COLO668 (cell line): ENCODE data around the gene KCTD20.
"Not testable (repeated sequence)": the region's sequence is repeated elsewhere in the genome, so short reads cannot be mapped to it uniquely, and the experiment has no call there.

Experiments used
- DNase-seq: peaks from one replicate; lab custom pipeline; 2025; ENCODE audit not compliant: unreplicated experiment; lab: John Stamatoyannopoulos, UW

KCTD20 gene

DNA sequence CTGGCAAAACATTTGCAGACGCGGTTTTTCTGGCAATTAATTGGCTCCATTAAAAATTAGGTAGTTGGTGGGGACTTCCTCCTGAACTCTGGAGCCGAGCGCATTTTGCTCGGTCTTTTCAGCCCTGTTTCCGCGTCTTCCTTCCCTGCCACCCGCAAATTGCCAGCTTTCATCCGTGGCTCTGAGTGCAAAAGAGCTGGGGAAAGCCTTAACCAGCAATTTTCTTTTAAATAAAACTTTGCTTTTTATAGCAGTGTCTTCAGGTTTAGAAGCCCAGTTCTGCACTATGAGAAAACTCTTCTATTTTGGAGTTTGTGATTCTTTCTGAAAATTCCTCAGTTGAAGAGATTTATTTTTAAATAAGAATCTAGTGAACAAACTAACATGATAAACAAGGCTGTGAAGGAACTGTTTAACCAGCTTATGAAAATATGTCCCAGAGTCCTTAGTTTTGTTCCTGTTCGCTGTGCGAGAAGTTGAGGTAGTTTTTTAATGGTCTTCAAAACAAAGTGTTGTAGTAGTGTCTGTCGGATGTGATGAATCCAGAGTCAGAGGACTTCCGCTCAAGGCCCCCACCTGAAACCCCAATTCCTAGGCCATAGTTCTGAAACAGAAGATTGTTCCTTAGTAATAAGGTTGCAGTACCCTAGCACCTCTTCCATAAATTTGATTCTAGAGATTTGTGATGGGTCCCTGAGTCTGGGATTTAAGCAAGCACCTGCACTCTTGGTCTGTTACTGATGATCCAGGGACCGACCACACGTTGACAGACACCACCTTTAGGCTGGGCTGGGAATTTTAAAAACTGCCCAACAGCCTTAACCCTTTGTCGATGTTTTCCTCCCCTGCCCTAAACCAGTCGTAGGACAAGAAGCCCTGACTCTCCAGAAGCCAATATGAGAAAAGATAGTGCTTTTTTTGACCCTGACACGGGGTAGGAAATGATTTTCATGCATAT, 950 bp downstream of the KCTD20 start:
- DNase-seq, result peak; percentile 18

DNA sequence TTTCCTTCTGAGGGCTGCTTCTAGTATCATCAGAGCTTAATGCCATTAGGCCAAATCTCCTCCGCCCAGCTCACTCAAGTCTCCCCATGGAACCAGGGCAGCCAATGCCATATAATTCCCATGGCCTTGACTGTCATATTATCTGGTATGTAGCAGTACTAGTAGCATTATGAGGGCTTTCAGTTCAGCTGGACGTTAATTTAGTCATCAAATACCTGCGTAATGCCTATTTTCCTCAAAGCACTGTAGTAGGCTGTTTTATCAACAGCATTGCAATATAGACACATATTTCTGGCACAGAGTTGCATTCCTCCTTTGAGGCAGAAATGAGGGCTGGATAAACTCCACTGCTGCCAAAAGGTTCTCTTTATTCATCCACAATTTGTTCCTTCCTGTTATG, 1.7 kb downstream of the KCTD20 start:
- no peak for DNase-seq

DNA sequence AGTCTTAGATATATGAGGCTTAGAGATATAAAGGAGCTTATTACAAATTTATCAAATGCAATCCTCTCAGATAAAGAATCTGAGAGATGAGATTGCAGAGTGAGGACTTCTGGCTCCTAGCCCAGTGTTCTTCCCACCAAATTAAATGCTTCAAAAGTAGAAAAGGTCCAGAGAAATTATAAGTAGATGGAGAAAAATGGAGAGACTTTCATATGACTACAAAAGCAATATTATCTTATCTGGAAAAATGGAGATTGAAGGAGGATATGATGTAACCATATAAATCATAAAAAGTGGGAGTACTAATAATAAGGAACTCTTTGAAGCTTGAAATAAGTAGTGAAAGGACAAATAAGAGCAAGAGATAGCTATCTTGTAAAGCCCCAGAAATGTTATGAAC, 2.8 kb downstream of the KCTD20 start:
- no peak for DNase-seq

DNA sequence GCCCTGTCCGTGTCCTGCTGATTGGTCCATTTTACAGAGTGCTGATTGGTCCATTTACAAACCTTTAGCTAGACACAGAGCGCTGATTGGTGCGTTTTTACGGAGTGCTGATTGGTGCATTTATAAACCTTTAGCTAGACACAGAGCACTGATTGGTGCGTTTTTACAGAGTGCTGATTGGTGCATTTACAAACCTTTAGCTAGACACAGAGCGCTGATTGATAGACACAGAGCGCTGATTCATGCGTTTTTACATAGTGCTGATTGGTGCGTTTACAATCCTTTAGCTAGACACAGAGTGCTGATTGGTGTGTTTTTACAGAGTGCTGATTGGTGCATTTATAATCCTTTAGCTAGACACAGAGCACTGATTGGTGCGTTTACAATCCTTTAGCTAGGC, 6.4 kb downstream of the KCTD20 start:
- not testable (repeated sequence) for DNase-seq

DNA sequence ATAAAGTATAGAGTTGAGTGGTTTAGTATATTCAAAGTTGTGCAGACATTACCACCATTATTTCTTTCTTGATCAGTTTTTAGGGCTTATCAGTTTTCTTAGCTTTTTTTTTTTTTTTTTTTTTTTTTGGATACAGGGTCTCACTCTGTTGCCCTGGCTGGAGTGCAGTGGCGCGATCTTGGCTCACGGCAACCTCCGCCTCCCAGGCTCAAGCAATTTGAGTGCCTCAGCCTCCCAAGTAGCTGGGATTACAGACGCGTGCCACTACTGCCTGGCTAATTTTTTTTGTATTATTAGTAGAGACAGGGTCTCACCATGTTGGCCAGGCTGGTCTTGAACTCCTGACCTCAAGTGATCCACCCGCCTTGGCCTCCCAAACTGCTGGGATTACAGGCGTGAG, 10.1 kb downstream of the KCTD20 start:
- DNase-seq, result not testable (repeated sequence)

DNA sequence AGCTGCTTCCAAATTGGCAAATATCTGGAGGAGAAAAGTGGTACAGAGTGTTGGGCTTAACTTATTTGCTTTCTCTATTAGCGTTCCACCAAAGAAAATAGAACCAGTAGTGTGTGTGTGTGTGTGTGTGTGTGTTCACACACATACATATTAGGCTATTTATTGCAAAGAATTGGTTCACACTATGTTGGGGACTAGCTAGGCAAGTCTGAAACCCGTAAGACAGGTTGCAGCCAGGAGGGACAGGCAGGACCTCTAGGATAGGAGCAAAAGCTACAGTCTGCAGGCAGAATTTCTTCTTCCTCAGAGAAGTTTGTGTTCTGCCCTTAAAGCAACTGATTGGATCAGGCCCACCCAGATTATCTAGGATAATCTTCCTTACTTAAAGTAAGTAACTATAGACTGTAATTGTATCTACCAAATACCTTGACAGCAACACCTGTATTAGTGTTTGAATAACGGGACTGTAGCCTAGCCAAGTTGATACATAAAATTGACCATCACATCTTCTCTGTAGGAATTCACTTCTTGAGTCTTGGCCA, 12.8 kb downstream of the KCTD20 start:
- DNase-seq, result no peak

DNA sequence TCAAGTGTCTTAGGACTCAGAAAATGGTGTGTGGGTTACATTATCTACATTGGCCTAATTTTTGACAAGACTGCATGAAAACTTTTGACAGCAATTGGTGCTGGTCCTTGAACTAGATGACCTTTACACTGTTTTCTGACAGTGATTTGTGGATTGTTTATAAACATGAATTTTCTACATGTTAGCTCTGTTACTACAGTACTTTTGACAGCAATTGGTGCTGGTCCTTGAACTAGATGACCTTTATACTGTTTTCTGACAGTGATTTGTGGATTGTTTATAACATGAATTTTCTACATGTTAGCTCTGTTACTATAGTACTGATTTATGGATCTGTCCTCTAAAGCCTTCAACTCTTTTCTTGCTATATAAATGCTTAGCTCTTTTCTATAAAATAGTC, 16.7 kb downstream of the KCTD20 start:
- no peak for DNase-seq

DNA sequence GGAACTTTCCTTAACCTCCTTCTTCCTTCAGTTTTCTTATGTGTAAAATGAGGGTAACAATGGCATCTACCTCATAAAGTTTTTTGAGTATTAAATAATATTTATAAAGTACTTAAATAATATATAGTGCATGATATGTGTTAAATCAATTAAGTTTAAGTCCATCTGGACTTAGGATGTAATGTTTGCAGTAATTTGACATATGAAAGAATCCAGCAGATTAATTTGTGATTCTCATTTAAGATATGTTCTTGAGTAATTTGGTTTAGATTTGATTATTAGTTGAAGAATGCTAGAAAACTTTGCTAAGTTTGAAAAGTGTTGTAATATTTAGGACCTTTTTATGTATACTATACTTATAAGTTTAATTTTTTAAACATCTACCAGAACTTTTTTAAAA, 18.1 kb downstream of the KCTD20 start:
- DNase-seq, result no peak

DNA sequence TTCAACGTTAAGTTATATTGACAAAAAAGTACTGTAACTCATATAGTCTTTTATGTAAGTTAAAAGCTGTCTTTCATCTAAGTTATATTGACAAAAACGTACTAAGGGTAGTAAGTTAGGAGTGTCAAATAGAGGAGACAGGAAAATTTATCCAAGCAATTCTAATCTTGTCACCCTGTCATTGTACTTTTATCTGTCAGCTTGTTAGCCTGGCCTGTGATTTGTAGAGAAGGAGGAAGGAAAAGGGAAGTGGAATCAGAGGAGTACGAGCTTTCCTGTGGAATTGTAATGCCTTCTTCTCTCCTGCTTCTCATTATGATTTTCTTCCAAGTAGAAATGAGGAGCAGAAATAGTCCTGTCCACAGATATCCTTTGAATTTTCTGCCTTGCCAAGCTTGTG, 18.8 kb downstream of the KCTD20 start:
- DNase-seq, result no peak

DNA sequence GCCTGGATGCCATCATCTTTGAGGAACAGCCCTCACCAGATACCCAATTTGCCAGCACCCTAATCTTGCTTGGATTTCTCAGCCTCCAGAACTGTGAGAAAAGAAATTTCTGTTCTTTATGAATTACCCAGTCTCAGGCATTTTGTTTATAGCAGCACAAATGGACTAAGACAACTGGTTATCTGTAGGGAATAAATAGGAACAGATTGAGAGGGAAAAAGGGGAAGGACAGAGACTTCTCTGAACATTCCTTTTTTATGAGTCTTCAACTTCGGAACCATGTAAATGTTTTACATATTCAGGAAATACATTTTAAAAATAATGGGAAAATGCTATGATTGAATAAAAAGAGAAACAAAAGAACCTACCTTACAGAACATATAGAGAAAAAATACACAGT, 20.9 kb downstream of the KCTD20 start:
- DNase-seq, result no peak

DNA sequence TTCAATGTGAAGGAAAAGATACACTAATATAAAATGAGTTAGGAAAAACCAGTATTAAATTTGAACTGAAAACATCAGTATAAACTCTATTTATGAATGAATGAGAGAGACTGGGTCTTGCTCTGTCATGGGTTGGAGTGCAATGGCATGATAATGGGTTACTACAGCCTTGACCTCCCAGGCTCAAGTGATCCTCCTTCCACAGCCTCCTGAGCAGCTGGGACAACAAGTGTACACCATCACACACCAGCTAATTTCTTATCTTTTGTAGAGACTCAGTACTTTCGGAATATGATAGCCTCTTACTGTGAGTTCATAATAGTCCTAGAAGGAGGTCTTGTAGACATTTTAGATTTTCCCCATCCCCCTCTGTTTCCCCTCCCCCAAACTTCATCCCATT, 21.4 kb downstream of the KCTD20 start:
- DNase-seq, result no peak

DNA sequence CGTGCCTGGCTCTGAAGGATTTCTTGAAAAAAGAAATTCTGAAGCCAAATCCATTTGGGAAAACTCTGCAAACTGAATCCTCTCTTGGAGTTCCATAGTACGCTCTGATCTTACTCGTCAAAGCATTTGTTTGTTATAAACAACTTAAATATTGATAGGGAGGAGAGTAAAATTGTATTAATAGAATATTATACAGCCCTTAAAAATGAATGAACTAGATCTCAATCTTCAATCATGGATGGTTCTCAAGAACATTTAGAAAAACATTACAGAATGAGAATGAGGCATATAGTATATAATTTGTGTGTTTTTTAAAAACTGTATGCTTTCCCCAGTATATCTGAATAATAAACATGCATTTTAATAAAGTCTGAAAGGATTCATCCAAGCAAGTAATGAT, 24.8 kb downstream of the KCTD20 start:
- DNase-seq, result no peak

DNA sequence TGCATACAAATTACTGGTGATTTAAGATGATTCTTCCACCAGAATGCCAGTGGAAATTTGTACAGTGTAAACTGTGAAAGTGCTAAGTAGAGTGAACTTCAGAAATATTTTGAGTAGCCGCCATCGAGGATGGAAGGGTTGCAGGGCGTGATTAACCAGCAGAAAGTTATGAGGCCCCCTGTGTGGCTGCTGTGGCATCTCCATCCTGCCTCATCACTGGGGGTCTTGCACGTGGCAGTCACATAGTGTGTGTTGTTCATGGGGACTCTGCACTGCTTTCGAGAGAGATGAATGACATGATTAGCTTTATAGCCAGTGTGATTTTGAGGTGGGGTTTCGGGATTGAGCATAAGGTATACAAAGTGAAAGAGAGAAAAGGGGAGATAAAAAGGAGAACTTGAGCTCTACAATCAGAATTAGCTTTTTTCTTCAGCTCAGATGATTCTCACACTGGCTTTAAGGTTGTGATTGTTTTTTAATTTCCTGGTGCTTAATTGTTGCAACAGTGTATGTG, 26.4 kb downstream of the KCTD20 start:
- DNase-seq, result no peak

DNA sequence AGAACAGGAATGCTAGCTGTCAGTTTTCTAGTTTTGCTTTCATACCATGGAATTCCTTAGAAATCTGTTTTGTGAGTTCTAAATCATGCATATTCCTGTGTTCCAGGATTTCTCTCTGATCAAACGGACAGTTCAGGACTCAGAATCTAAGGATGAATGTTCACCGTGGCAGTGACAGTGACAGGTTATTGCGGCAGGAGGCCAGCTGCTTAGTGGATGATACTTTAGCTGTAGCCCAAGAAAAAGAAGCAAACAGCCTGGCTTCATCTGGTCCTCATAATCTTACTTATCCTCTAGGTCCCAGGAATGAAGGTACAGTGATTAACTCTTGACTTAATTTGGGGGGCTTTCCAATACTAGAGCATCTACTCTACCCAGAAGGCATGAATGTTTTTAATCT, 27.1 kb downstream of the KCTD20 start:
- DNase-seq, result no peak

DNA sequence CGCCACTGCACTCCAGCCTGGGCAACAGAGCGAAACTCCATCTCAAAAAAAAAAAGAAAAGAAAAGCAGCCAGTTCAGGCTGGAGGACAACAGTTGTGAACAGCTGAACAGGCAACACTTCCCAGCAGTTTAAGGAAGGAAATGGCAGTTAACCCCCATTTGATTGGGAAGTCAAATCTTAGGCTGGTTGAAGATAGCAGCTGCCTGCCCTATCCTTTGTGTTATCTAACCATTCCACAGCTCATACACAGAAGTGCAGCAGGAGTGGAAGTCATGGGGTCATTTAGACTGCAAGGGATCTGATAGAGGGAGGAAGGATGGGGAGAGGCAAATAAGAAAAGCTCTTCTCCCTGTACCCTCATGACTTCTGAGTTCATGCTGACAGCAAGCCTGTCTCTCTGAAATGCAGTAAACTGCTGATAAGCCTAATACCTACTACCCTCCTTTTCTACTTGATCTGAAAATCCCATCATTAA, 35.3 kb downstream of the KCTD20 start:
- DNase-seq, result no peak

DNA sequence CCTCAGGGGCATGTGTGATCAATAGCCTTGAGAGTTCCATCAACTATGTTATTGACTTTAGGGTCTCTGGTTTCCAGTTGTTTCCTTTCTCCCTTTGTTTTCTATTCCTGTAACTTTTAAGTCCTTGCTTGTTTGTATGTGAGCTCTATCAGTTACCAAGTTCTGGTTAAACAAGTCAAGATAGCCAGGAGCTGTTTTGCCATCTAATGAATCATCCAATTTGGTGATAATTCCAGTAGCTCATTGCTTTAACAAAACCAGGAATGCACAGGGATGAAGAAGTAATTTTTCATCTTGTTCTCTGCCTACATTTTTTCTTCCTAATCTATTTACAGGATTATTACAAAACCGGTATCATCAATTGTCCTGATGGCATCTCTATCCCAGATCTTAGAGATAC, 36.5 kb downstream of the KCTD20 start:
- DNase-seq, result no peak

DNA sequence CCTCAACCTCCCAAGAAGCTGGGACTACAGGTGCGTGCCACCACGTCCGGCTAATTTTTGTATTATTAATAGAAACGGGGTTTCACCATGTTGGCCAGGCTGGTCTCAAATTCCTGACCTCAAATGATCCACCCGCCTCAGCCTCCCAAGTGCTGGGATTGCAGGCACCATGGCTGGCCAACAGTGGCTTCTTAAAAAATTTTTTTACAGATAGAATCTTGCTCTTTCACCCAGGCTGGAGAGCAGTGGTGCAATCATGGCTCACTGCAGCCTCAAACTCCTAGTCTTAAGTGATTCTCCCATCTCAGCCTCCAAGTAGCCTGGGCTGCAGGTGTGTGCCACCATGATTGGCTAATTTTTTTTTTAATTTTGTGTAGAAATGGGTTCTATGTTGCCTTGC, 40.5 kb downstream of the KCTD20 start:
- not testable (repeated sequence) for DNase-seq

DNA sequence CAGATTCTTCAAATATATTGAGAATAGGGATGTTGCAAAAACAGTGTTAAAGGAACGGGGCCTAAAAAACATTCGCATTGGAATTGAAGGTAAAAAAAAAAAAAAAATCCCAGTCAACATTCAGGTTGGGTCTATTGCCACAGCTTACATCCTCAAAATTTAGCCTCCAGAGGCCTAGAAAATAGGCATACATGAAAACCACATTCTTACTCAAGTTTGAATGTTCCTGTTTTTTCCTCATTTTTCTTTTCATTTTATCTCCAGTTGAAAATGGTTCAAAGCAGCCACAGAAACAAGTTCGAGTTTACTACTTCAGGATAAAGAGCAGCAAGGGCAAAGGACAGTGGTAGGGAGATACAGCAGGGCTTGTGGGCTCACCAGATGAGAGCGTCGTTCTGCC, 41.9 kb downstream of the KCTD20 start:
- no peak for DNase-seq

DNA sequence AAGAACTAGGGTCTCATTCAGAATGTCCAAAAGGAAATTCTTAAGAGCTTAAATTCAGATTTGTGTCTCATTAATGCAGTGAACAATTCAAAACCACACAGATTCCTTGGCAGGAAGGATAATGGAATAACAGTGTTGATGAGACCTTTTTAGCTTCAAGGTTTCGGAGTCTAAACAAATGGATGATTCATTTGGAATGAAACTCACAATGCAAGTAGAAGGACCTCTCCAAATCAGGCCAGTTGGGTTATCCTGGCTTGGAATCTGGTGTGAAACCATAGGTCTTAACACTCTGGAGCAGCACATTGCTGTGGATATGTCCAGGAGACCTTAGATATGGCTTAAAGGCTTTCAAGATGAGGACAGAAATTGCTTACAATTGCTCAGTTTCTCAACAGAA, 44.9 kb downstream of the KCTD20 start:
- DNase-seq, result no peak

DNA sequence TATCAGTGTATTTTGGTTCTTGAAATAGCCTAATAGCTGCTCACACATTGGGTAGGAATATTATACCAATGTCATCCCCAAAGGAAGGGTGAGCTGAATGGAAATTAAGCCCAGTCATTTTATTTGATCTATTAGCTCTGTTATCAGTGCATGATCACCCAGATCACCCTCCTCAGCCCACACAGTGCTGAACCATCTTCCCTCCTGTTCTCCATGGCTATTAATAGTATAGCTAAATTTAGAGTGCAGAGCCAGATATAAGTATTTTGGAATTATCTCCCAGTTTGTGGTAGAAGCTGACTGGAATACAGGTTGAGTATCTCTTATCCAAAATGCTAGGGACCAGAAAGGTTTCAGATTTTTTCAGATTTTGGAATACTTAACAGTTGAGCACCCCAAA, 45.4 kb downstream of the KCTD20 start:
- no peak for DNase-seq

DNA sequence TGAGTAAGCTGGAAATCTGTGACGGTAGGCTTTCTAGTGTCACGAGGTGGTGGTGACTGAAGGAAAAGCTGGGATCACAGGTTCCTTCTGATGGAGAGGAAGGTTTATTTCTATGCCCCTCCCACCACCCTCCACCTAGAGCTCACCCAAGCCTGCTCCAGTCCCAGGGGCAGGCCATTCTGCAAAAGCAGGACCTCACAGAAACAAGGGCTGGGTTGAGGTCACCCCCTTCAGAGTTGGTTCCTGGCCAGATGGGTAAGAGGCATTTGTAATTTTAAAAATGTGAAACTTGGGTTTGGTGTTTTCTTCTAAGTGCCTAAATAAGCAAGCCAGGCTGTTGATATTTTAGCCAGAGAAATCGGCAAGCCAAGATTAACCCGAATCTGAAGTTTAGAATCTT, 46.6 kb downstream of the KCTD20 start:
- no peak for DNase-seq

DNA sequence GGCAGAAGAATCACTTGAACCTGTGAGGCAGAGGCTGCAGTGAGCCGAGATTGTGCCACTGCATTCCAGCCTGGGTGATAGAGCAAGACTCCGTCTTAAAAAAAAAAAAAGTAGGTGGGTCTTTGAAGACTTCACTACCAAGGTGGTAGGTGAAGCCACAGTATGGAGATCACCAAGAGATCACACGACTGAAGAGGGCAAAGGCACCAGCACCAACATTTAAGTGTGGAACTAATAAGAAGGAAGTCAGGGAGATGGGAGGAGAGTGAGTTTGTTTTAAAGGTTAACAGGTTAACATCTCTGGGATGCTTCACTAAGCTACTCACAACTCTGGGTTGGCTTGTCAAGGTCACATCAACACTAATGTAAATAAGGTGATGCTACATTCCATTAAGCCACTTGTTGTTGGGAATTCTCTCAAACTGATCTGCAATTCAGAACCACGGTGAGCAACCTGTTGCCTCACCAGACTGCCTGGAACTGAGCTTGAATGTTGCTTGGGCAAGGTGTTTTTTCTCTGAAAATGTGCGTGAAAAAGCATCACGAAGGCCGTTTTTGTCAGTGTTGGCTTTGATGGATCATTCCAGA, 48.7 kb downstream of the KCTD20 start:
- DNase-seq, result no peak
